Measurements from ENCODE around the gene KCNN4.

- TF ChIP-seq CTCF (IDR thresholded peaks at IDR 0.05): no peak
- no peak for TF ChIP-seq ZFX (IDR thresholded peaks at IDR 0.05; ENCODE audit: borderline replicate concordance)
These were observed 16.3 kb upstream of the KCNN4 start for GRCh38 chr19:43797118-43797517.

All from 22Rv1 (cell line).